K562 (cell line): ENCODE data around the gene APOC4. TPM values are rescaled to one million over a fixed set of nuclear protein-coding genes. Genes with fewer than 3 reads are reported as not detected.

Experiments used
- BMI1 ChIP-seq: fragments of 150-350 bp; IDR thresholded peaks from 2 replicates; pipeline ENCODE4 v1.6.1; 2014; ENCODE audit warnings: low read length
- JUND ChIP-seq, 2 experiments: IDR thresholded peaks; 2 replicates in 1 of 2; 3 replicates in 1 of 2; pipeline ENCODE4 v1.6.1; 2011; ENCODE audit warnings: borderline replicate concordance in 2 of 2, low read depth in 2 of 2, low read length in 2 of 2, improper control_type of control experiment in 1 of 2, missing biosample characterization in 1 of 2, missing genetic modification characterization in 1 of 2, missing genetic modification reagents in 1 of 2
- MECOM ChIP-seq: fragments of 250-450 bp; sonication (Bioruptor Pico); IDR thresholded peaks from 2 replicates; pipeline ENCODE4 v1.8.0; 2022; ENCODE audit warnings: inconsistent platforms
- POLR2AphosphoS5 ChIP-seq: IDR thresholded peaks from 2 replicates; pipeline ENCODE4 v1.6.1; 2011; ENCODE audit warnings: mild to moderate bottlenecking, low read depth, low read length, moderate library complexity; ENCODE audit not compliant: control insufficient read depth, insufficient read depth
- PPARD ChIP-seq: fragments of 250-450 bp; sonication (Bioruptor Pico); IDR thresholded peaks from 2 replicates; pipeline ENCODE4 v1.8.0; 2022; ENCODE audit warnings: inconsistent platforms, mild to moderate bottlenecking, moderate library complexity
- TCF3 ChIP-seq: sonication (generic); formaldehyde crosslinking; IDR thresholded peaks from 2 replicates; pipeline ENCODE4 v1.4.0; 2020; ENCODE audit warnings: mild to moderate bottlenecking, missing genetic modification reagents
- polyA plus RNA-seq, 8 experiments: library from polyadenylated mRNA; depleted of rRNA in 4 of 8; stranded (reverse) in 5 of 8; unstranded in 3 of 8; fragments of >200 nt; fragmentation: Nextera tagmentation in 2 of 8; fragmentation: Illumina TruSeq in 1 of 8; extraction: Ambion mirVana in 2 of 8; extraction: Trizol in 1 of 8; gene quantifications; 2 replicates each; pipeline versions ENCODE4 v1.2.1 to v1.2.3, GENCODE V29; 2011 to 2014; ENCODE audit warnings: inconsistent platforms in 1 of 8, missing spikeins in 1 of 8
- total RNA-seq, 7 experiments: library from RNA; depleted of rRNA in 6 of 7; stranded (reverse); fragments of >200 nt in 6 of 7; fragmentation: Illumina TruSeq in 2 of 7; extraction: Trizol in 2 of 7; gene quantifications; 2 replicates each; pipeline versions ENCODE4 v1.2.1 to v1.2.3, GENCODE V29; 2011 to 2021; ENCODE audit warnings: low replicate concordance in 1 of 7
- TF ChIP-seq, protein P1 (sequence below): fragments of 250-450 bp; sonication (Bioruptor Pico); IDR thresholded peaks from 2 replicates; pipeline ENCODE4 v1.8.0; 2021; ENCODE audit warnings: moderate library complexity, mild to moderate bottlenecking, inconsistent platforms
- TF ChIP-seq, protein P2 (sequence below): IDR thresholded peaks from 2 replicates; pipeline ENCODE4 v1.6.1; 2011; ENCODE audit not compliant: insufficient read length; ENCODE audit errors: extremely low read depth

The APOC4 gene
- total and polyA plus RNA-seq, 9 of the 15 experiments (the other 6 are each of a cell fraction or from before 2014, with no cell fraction given): 0.46 TPM; not detected in 8

DNA sequence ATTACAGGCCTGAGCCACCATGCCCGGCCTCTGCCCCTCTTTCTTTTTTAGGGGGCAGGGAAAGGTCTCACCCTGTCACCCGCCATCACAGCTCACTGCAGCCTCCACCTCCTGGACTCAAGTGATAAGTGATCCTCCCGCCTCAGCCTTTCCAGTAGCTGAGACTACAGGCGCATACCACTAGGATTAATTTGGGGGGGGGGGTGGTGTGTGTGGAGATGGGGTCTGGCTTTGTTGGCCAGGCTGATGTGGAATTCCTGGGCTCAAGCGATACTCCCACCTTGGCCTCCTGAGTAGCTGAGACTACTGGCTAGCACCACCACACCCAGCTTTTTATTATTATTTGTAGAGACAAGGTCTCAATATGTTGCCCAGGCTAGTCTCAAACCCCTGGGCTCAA, 32.3 kb upstream of the APOC4 start (continued):
- TF ChIP-seq, protein P1, sequence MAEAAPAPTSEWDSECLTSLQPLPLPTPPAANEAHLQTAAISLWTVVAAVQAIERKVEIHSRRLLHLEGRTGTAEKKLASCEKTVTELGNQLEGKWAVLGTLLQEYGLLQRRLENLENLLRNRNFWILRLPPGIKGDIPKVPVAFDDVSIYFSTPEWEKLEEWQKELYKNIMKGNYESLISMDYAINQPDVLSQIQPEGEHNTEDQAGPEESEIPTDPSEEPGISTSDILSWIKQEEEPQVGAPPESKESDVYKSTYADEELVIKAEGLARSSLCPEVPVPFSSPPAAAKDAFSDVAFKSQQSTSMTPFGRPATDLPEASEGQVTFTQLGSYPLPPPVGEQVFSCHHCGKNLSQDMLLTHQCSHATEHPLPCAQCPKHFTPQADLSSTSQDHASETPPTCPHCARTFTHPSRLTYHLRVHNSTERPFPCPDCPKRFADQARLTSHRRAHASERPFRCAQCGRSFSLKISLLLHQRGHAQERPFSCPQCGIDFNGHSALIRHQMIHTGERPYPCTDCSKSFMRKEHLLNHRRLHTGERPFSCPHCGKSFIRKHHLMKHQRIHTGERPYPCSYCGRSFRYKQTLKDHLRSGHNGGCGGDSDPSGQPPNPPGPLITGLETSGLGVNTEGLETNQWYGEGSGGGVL (CRISPR knock-in tag): no peak
- TF ChIP-seq, protein P2, sequence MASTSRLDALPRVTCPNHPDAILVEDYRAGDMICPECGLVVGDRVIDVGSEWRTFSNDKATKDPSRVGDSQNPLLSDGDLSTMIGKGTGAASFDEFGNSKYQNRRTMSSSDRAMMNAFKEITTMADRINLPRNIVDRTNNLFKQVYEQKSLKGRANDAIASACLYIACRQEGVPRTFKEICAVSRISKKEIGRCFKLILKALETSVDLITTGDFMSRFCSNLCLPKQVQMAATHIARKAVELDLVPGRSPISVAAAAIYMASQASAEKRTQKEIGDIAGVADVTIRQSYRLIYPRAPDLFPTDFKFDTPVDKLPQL: no peak
- TF ChIP-seq BMI1 (no peak), POLR2AphosphoS5 (0 out of 2 replicates have a peak, but pooled peaks have one; percentile 20), PPARD (CRISPR knock-in tag) (no peak), JUND (IDR thresholded peaks at IDR 0.05; ENCODE audit: borderline replicate concordance, low read depth, low read length) (0 out of 2 replicates have a peak, but pooled peaks have one; percentile 12), JUND (tag; IDR thresholded peaks at IDR 0.05; ENCODE audit: borderline replicate concordance, low read depth, low read length) (no peak; the same call in 2 of the 3 replicates), TCF3 (CRISPR knock-in tag) (0 out of 2 replicates have a peak, but pooled peaks have one; percentile 19), MECOM (CRISPR knock-in tag) (no peak)
